ENCODE results near the gene CEL.

- TF ChIP-seq MAX (IDR thresholded peaks at IDR 0.05) (no peak), YY1 (IDR thresholded peaks at IDR 0.05; ENCODE audit: low read depth) (no peak), EP300 (IDR thresholded peaks at IDR 0.05; ENCODE audit: borderline replicate concordance) (no peak), TCF12 (IDR thresholded peaks at IDR 0.05; ENCODE audit: low read depth) (no peak), REST (IDR thresholded peaks at IDR 0.05; ENCODE audit: low read depth) (no peak), FOXM1 (IDR thresholded peaks at IDR 0.05; ENCODE audit: borderline replicate concordance, low read depth) (no peak), NFIC (IDR thresholded peaks at IDR 0.05) (no peak)
These were observed 47.1 kb upstream of the CEL start for GRCh38 chr9:133014696-133015095.
